ENCODE data around the gene LSM10. TPM values are rescaled to one million over a fixed set of nuclear protein-coding genes. Genes with fewer than 3 reads are reported as not detected.

LSM10 gene
- total RNA-seq, 1 experiment from 2014 or later = 56.3 TPM

- H3K27ac Mint-ChIP-seq = no peak overlapping the region
- no peak for ATAC-seq
- DNase-seq (ENCODE audit: low spot score) = no peak
- CTCF ChIA-PET = interaction anchor here (0.9 to 6.0 kb wide), 4 partner anchors 22 to 210 kb away, joined by 3 to 76 read pairs (median 4); no protein-coding TSS in a partner anchor
- POLR2A ChIA-PET = no interaction called here
- no peaks in the 10 kb centered on the region for H3K9me3 Mint-ChIP-seq
- H3K4me1 Mint-ChIP-seq = no peaks in the 10 kb centered on the region
- no peaks in the 10 kb centered on the region for H3K27me3 Mint-ChIP-seq (ENCODE audit: low read depth)
- H3K36me3 Mint-ChIP-seq = peaks cover 19% of the 10 kb centered on the region
- TF ChIP-seq, protein P1, sequence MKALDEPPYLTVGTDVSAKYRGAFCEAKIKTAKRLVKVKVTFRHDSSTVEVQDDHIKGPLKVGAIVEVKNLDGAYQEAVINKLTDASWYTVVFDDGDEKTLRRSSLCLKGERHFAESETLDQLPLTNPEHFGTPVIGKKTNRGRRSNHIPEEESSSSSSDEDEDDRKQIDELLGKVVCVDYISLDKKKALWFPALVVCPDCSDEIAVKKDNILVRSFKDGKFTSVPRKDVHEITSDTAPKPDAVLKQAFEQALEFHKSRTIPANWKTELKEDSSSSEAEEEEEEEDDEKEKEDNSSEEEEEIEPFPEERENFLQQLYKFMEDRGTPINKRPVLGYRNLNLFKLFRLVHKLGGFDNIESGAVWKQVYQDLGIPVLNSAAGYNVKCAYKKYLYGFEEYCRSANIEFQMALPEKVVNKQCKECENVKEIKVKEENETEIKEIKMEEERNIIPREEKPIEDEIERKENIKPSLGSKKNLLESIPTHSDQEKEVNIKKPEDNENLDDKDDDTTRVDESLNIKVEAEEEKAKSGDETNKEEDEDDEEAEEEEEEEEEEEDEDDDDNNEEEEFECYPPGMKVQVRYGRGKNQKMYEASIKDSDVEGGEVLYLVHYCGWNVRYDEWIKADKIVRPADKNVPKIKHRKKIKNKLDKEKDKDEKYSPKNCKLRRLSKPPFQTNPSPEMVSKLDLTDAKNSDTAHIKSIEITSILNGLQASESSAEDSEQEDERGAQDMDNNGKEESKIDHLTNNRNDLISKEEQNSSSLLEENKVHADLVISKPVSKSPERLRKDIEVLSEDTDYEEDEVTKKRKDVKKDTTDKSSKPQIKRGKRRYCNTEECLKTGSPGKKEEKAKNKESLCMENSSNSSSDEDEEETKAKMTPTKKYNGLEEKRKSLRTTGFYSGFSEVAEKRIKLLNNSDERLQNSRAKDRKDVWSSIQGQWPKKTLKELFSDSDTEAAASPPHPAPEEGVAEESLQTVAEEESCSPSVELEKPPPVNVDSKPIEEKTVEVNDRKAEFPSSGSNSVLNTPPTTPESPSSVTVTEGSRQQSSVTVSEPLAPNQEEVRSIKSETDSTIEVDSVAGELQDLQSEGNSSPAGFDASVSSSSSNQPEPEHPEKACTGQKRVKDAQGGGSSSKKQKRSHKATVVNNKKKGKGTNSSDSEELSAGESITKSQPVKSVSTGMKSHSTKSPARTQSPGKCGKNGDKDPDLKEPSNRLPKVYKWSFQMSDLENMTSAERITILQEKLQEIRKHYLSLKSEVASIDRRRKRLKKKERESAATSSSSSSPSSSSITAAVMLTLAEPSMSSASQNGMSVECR (CRISPR knock-in tag; IDR thresholded peaks at IDR 0.05; ENCODE audit: borderline replicate concordance) = no peak
- TF ChIP-seq NFYB (CRISPR knock-in tag; conservative IDR thresholded peaks at IDR 0.05; ENCODE audit: low read depth) (no peak), CREM (CRISPR knock-in tag; IDR thresholded peaks at IDR 0.05) (no peak), EMX1 (CRISPR knock-in tag; IDR thresholded peaks at IDR 0.05) (no peak), PRRX2 (CRISPR knock-in tag; IDR thresholded peaks at IDR 0.05) (no peak), GRHL2 (CRISPR knock-in tag; IDR thresholded peaks at IDR 0.05; ENCODE audit: insufficient replicate concordance, severe bottlenecking) (no peak), STAT6 (CRISPR knock-in tag; conservative IDR thresholded peaks at IDR 0.05; ENCODE audit: low read depth) (no peak), TEAD4 (CRISPR knock-in tag; IDR thresholded peaks at IDR 0.05) (no peak), CREB1 (CRISPR knock-in tag; IDR thresholded peaks at IDR 0.05) (no peak), CBFB (CRISPR knock-in tag; IDR thresholded peaks at IDR 0.05; ENCODE audit: low read depth) (no peak), FOXJ3 (CRISPR knock-in tag; IDR thresholded peaks at IDR 0.05; ENCODE audit: borderline replicate concordance) (no peak), SOX15 (CRISPR knock-in tag; IDR thresholded peaks at IDR 0.05) (no peak), NR1H2 (CRISPR knock-in tag; IDR thresholded peaks at IDR 0.05) (no peak), TP53 (CRISPR knock-in tag; IDR thresholded peaks at IDR 0.05) (no peak), JUN (CRISPR knock-in tag; IDR thresholded peaks at IDR 0.05) (no peak), NFE2L1 (CRISPR knock-in tag; IDR thresholded peaks at IDR 0.05) (no peak)
- TF ChIP-seq, protein P2, sequence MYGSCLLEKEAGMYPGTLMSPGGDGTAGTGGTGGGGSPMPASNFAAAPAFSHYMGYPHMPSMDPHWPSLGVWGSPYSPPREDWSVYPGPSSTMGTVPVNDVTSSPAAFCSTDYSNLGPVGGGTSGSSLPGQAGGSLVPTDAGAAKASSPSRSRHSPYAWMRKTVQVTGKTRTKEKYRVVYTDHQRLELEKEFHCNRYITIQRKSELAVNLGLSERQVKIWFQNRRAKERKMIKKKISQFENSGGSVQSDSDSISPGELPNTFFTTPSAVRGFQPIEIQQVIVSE (CRISPR knock-in tag; IDR thresholded peaks at IDR 0.05; ENCODE audit: borderline replicate concordance) = no peak
- TF ChIP-seq, protein P3, sequence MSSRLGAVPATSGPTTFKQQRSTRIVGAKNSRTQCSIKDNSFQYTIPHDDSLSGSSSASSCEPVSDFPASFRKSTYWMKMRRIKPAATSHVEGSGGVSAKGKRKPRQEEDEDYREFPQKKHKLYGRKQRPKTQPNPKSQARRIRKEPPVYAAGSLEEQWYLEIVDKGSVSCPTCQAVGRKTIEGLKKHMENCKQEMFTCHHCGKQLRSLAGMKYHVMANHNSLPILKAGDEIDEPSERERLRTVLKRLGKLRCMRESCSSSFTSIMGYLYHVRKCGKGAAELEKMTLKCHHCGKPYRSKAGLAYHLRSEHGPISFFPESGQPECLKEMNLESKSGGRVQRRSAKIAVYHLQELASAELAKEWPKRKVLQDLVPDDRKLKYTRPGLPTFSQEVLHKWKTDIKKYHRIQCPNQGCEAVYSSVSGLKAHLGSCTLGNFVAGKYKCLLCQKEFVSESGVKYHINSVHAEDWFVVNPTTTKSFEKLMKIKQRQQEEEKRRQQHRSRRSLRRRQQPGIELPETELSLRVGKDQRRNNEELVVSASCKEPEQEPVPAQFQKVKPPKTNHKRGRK (CRISPR knock-in tag; IDR thresholded peaks at IDR 0.05; ENCODE audit: borderline replicate concordance) = no peak
- H3K4me3 Mint-ChIP-seq = no peak overlapping the region
Observed at GRCh38 chr1:36345353-36345752, 52.4 kb downstream of the LSM10 start.

DNA sequence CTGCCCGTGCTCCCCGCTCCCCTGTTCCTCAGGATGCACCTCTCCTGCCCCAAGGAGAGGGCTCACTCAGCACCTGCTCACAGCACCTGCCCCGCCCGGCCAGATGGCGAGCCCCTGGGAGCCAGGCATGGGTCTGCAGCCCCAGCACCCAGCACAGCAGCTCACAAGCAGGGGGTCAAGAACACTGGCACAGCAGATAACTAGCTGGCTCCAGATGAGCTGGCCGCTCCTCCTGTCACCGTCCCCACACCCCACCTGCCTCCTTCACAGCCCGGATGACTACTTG is 53.4 kb downstream of the LSM10 start:
- H3K27me3 Mint-ChIP-seq (ENCODE audit: low read depth) = no peaks in the 10 kb centered on the region
- POLR2A ChIA-PET = no interaction called here
- TF ChIP-seq, protein P4, sequence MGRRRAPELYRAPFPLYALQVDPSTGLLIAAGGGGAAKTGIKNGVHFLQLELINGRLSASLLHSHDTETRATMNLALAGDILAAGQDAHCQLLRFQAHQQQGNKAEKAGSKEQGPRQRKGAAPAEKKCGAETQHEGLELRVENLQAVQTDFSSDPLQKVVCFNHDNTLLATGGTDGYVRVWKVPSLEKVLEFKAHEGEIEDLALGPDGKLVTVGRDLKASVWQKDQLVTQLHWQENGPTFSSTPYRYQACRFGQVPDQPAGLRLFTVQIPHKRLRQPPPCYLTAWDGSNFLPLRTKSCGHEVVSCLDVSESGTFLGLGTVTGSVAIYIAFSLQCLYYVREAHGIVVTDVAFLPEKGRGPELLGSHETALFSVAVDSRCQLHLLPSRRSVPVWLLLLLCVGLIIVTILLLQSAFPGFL (CRISPR knock-in tag; IDR thresholded peaks at IDR 0.05; ENCODE audit: borderline replicate concordance) = no peak
- TF ChIP-seq, protein P5, sequence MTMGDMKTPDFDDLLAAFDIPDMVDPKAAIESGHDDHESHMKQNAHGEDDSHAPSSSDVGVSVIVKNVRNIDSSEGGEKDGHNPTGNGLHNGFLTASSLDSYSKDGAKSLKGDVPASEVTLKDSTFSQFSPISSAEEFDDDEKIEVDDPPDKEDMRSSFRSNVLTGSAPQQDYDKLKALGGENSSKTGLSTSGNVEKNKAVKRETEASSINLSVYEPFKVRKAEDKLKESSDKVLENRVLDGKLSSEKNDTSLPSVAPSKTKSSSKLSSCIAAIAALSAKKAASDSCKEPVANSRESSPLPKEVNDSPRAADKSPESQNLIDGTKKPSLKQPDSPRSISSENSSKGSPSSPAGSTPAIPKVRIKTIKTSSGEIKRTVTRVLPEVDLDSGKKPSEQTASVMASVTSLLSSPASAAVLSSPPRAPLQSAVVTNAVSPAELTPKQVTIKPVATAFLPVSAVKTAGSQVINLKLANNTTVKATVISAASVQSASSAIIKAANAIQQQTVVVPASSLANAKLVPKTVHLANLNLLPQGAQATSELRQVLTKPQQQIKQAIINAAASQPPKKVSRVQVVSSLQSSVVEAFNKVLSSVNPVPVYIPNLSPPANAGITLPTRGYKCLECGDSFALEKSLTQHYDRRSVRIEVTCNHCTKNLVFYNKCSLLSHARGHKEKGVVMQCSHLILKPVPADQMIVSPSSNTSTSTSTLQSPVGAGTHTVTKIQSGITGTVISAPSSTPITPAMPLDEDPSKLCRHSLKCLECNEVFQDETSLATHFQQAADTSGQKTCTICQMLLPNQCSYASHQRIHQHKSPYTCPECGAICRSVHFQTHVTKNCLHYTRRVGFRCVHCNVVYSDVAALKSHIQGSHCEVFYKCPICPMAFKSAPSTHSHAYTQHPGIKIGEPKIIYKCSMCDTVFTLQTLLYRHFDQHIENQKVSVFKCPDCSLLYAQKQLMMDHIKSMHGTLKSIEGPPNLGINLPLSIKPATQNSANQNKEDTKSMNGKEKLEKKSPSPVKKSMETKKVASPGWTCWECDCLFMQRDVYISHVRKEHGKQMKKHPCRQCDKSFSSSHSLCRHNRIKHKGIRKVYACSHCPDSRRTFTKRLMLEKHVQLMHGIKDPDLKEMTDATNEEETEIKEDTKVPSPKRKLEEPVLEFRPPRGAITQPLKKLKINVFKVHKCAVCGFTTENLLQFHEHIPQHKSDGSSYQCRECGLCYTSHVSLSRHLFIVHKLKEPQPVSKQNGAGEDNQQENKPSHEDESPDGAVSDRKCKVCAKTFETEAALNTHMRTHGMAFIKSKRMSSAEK (CRISPR knock-in tag; IDR thresholded peaks at IDR 0.05; ENCODE audit: borderline replicate concordance) = no peak

More for the DNA sequence above, 53.4 kb downstream of the LSM10 start:
- no peaks in the 10 kb centered on the region for H3K4me1 Mint-ChIP-seq
- no peaks in the 10 kb centered on the region for H3K9me3 Mint-ChIP-seq
- CTCF ChIA-PET = interaction anchor here (0.6 to 6.0 kb wide), 4 partner anchors 16 to 740 kb away, joined by 3 to 76 read pairs (median 4); no protein-coding TSS in a partner anchor
- H3K36me3 Mint-ChIP-seq = peaks cover 19% of the 10 kb centered on the region
- H3K27ac Mint-ChIP-seq = peak overlapping the region; percentile 28; the same call in 1 of the 2 replicates
- DNase-seq (ENCODE audit: low spot score) = no peak
- no peak for ATAC-seq
- H3K4me3 Mint-ChIP-seq = no peak overlapping the region
